DOHH2 (cell line): Measurements from ENCODE around the gene SCGB1A1.

Experiments used
- CTCF ChIP-seq: fragments of 200-600 bp; sonication (generic); IDR thresholded peaks from one replicate; pipeline ENCODE4 v1.5.1; 2014; ENCODE audit warnings: antibody characterized with exemption, mild to moderate bottlenecking, low read depth, low read length; ENCODE audit not compliant: poor library complexity, severe bottlenecking
- EZH2phosphoT487 ChIP-seq: fragments of 200-600 bp; sonication (generic); IDR thresholded peaks from 2 replicates; pipeline ENCODE4 v1.6.1; 2017; ENCODE audit warnings: borderline replicate concordance, mild to moderate bottlenecking, antibody characterized with exemption, low read length, moderate library complexity, mixed read lengths

DNA sequence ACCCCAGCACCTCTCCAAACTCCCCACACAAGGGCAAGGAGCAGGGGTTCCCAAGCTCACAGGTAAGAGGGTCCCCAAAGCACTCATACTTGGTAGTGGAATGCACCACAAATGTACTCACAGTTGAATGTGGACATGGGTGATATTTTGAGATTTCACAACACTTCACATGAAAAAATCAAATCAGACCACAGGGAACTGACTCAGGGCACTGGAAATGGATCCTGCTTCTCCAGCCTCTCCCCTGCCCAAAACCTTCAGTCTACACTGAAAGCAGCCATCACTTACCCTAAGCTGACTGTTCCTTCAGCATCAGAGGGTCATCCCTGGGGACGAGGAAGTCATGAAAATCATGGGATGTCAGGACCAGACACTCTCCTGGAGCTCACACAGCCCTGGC lies 40.2 kb downstream of the SCGB1A1 start:
- TF ChIP-seq CTCF, result no peak
- no peak for TF ChIP-seq EZH2phosphoT487
